Fibroblast of villous mesenchyme (primary cell): ENCODE measurements around the gene IFT27. TPM values are rescaled to one million over a fixed set of nuclear protein-coding genes. Genes with fewer than 3 reads are reported as not detected.

ENCODE experiments used
- DNase-seq: peaks from one replicate; pipeline ENCODE4 v3.0.0-alpha.2; 2010; ENCODE audit warnings: low read depth
- H3K4me3 ChIP-seq: 2 replicates; pipeline ENCODE4 v1.5.1; 2011; ENCODE audit warnings: low read depth, mild to moderate bottlenecking, low read length
- total RNA-seq: library from RNA; depleted of rRNA; stranded (reverse); fragments of >200 nt; gene quantifications from 2 replicates; pipeline ENCODE4 v1.2.3, GENCODE V29; 2012
- TF ChIP-seq, protein P1 (sequence below): IDR thresholded peaks from 2 replicates; pipeline ENCODE4 v1.5.1; 2012; ENCODE audit warnings: low read depth, mild to moderate bottlenecking, low read length; ENCODE audit not compliant: insufficient read depth

The IFT27 gene
- total RNA-seq, 1 donor = 16.0 TPM

DNA sequence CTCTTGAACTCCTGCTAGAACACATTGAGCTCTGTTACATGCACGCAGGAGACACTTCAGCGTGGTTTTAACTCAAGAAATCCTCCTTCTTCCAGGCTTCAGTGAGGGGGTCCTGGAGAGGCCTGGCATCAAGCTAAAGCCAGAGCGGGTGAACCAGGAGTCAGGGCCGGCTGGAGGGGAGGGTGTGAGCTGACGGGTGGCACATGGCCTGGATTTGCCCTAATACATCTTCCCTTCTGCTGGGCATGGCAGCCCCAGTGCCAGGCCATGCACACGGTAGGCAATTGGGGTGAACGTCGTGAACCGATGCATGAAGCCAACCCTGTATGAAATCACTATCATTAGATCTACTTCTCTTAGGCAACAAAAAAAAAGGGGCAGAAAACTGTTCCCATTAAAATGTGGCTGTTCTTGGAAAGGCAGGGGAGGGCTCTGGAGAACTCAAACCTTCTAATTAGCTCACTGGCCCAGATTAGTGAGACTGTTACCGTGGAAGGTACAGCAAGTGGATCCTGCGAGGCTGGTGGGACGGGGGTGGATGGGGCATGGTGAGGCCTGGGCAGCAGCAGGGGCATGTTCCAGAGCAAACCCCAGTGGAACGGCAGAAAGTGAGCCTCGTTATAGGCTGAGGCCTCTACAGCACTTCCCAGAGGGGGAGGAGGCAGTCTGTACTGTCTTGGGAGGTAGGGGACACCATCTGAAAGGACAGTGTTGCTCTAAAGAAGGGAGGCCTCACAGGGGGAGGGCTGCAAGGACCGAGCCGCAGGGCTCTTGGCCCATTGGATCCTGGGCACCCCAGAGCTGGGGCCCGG is 10.6 kb downstream of the IFT27 start:
- no peak for DNase-seq
- H3K4me3 ChIP-seq = no peak overlapping the region
- TF ChIP-seq, protein P1, sequence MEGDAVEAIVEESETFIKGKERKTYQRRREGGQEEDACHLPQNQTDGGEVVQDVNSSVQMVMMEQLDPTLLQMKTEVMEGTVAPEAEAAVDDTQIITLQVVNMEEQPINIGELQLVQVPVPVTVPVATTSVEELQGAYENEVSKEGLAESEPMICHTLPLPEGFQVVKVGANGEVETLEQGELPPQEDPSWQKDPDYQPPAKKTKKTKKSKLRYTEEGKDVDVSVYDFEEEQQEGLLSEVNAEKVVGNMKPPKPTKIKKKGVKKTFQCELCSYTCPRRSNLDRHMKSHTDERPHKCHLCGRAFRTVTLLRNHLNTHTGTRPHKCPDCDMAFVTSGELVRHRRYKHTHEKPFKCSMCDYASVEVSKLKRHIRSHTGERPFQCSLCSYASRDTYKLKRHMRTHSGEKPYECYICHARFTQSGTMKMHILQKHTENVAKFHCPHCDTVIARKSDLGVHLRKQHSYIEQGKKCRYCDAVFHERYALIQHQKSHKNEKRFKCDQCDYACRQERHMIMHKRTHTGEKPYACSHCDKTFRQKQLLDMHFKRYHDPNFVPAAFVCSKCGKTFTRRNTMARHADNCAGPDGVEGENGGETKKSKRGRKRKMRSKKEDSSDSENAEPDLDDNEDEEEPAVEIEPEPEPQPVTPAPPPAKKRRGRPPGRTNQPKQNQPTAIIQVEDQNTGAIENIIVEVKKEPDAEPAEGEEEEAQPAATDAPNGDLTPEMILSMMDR = no peak

DNA sequence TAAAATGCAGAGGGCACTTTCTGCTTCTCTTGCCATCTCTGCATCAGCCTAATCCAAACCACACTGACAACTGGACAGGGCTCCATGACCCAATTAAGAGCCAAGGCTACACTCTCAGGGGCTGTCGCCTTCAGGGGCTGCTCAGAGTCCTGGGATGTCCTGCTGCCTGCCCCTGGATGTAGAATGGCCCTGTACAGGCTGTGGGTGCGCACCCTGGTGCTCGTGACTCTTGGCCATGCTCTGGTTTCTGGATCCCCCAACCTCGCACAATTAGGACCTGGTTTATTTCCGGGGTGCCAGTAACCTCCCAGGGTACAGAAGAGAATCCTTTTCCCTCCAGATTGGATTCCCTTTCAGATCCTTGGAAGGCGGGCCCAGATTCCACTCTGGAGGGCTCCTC is 11.3 kb downstream of the IFT27 start:
- TF ChIP-seq, protein P1 = no peak
- DNase-seq = no peak
- no peak overlapping the region for H3K4me3 ChIP-seq

DNA sequence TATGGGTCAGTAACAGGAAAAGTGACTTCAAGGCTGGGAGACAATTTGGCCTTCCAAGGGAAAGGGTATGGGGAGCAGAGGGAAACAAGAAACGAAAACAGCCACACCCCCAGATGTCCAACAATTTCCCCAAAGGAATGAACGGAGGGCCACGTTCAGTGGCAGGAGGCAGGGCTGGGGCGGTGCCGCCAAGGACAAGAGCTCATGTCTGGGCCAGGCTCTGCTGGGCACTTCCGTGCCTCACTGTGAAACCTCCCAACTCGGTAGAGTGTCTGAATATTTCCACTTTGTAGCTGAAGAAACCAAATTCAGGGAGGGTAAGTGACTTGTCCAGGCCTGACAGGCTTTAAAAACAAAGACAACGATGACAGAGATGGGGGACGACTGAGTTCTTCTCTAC is 11.9 kb downstream of the IFT27 start:
- TF ChIP-seq, protein P1 = no peak
- H3K4me3 ChIP-seq = no peak overlapping the region
- DNase-seq = no peak

DNA sequence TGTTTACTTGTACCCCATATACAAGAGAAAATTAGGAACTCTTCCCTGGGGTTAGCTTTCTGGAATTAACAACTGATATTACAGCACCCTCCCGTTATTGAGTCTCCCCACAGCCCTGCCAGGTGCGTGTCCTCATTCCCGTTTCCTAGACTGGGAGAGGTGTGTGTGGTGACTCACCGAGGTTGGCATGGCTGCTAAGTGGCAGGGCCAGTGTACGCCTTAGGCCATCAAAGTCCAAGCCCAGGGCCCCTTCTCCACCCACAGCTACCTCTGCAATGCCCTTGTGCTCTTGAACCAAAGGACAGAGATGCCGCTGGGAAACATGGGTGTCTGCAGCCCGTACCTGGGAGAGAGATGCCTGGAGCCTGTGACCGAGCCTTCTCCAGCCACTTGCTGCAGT is 12.3 kb downstream of the IFT27 start:
- H3K4me3 ChIP-seq = no peak overlapping the region
- TF ChIP-seq, protein P1 = no peak
- DNase-seq = no peak

DNA sequence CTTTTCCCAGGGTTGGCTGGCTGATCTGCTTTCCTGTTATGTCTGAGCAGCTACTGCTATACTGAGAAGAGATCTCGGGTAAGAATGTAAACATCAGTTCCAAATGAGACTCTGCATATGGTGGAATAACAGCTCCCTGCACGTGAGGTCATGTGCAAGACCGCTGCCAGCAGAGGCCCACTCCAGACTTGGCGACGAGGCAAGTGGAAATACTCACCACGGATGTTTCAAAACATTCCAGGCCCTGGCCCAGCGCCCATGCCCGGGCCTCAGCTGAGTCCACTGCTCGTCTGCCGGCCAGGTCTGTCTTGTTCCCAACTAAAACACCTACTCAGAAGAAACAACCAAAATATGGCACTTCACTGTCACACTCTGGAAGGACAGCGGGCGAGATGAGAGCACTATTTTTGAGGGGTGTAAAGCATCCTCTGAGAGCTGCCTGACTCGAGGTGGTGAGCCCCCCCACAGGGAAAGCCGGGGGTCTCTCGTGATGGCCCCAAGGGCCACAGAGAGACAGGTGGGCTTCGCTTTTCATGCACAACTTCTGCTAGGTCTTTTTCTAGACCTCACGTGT is 13.1 kb downstream of the IFT27 start:
- TF ChIP-seq, protein P1 = no peak
- DNase-seq = peak; percentile 65
- no peak overlapping the region for H3K4me3 ChIP-seq

DNA sequence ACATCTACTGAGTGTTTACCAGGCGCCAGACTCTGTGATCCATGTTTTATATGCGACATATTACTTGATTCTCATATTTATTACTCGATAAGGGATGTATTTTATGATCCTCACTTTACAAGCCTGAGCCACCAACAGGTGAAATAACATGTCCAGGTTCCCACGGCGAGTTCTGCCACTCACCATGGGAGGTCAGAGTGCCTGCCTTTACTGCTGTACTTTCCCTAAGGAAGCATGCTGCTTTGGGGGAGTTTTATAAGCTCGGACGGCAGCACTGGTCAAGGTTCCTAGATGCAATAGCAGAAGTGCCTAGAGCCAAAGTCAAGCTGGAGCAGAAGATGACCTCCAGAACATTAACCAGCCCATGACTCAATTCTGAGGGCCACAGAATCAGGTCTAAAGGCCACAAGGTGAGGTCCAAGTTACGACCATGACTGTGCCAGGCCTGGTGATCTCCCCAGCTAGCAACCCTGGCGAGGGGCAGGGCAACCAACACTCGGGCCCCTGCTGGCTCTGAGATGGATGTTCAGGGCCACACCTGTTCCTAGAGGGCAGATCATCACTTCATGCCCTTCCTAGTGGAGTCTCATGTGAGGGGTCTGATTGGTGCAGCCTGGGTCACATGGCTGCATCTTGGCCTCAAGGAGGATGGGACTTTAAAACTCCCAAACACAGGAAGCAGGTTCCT is 14.2 kb downstream of the IFT27 start:
- no peak for DNase-seq
- no peak overlapping the region for H3K4me3 ChIP-seq
- TF ChIP-seq, protein P1 = no peak
